HepG2 (cell line): ENCODE measurements around the gene SMOC1. TPM values are rescaled to one million over a fixed set of nuclear protein-coding genes. Genes with fewer than 3 reads are reported as not detected.

ENCODE experiments used
- BATF2 ChIP-seq: sonication (generic); formaldehyde crosslinking; IDR thresholded peaks from 2 replicates; pipeline ENCODE4 v1.8.0; 2022; ENCODE audit warnings: mild to moderate bottlenecking, missing genetic modification reagents, moderate library complexity
- CENPBD1 ChIP-seq: sonication (generic); formaldehyde crosslinking; IDR thresholded peaks from 2 replicates; pipeline ENCODE4 v1.8.0; 2022; ENCODE audit warnings: missing genetic modification reagents, low read depth, mild to moderate bottlenecking, borderline replicate concordance
- FOXC1 ChIP-seq: sonication (generic); formaldehyde crosslinking; IDR thresholded peaks from 2 replicates; pipeline ENCODE4 v1.8.0; 2022; ENCODE audit warnings: mild to moderate bottlenecking, missing genetic modification reagents, borderline replicate concordance
- IRF1 ChIP-seq: sonication (generic); formaldehyde crosslinking; IDR thresholded peaks from 2 replicates; pipeline ENCODE4 v1.4.0; 2020; ENCODE audit warnings: low read depth, mild to moderate bottlenecking, missing genetic modification reagents
- KDM5A ChIP-seq: fragments of 200-600 bp; sonication (generic); IDR thresholded peaks from 2 replicates; pipeline ENCODE4 v1.7.0; 2018; ENCODE audit warnings: antibody characterized with exemption, mild to moderate bottlenecking, low read length, borderline replicate concordance
- NFATC3 ChIP-seq: sonication (generic); formaldehyde crosslinking; IDR thresholded peaks from 2 replicates; pipeline ENCODE4 v1.5.1; 2020; ENCODE audit warnings: mild to moderate bottlenecking, missing genetic modification reagents
- NONO ChIP-seq, 2 experiments: fragments of 450-650 bp in 1 of 2; sonication (generic) in 1 of 2; formaldehyde crosslinking in 1 of 2; IDR thresholded peaks in 1 of 2; conservative IDR thresholded peaks in 1 of 2; 2 replicates each; pipeline versions ENCODE4 v1.6.1 to v1.8.0; 2017 to 2022; ENCODE audit warnings: mild to moderate bottlenecking in 1 of 2, missing genetic modification reagents in 1 of 2, moderate library complexity in 1 of 2
- REPIN1 ChIP-seq: sonication (generic); formaldehyde crosslinking; IDR thresholded peaks from 2 replicates; pipeline ENCODE4 v1.8.0; 2022; ENCODE audit warnings: missing genetic modification reagents, low read depth, mild to moderate bottlenecking, borderline replicate concordance
- SKIL ChIP-seq: sonication (generic); formaldehyde crosslinking; IDR thresholded peaks from 2 replicates; pipeline ENCODE4 v1.8.0; 2022; ENCODE audit warnings: missing genetic modification reagents, mild to moderate bottlenecking, moderate library complexity, borderline replicate concordance
- SP2 ChIP-seq: sonication (generic); formaldehyde crosslinking; IDR thresholded peaks from 2 replicates; pipeline ENCODE4 v1.5.1; 2020; ENCODE audit warnings: mild to moderate bottlenecking, missing genetic modification reagents
- TFDP2 ChIP-seq: sonication (generic); formaldehyde crosslinking; IDR thresholded peaks from 2 replicates; pipeline ENCODE4 v1.4.0; 2020; ENCODE audit warnings: missing genetic modification reagents
- ZNF17 ChIP-seq: sonication (generic); formaldehyde crosslinking; IDR thresholded peaks from 2 replicates; pipeline ENCODE4 v1.5.0; 2020; ENCODE audit warnings: mild to moderate bottlenecking, missing genetic modification reagents
- ZNF512 ChIP-seq: sonication (generic); formaldehyde crosslinking; IDR thresholded peaks from 2 replicates; pipeline ENCODE4 v1.4.0; 2020; ENCODE audit warnings: mild to moderate bottlenecking, missing genetic modification reagents
- ZNF687 ChIP-seq: sonication (generic); formaldehyde crosslinking; IDR thresholded peaks from 2 replicates; pipeline ENCODE4 v1.5.1; 2020; ENCODE audit warnings: mild to moderate bottlenecking, missing genetic modification reagents, moderate library complexity
- ZNF776 ChIP-seq: sonication (generic); formaldehyde crosslinking; IDR thresholded peaks from 2 replicates; pipeline ENCODE4 v1.4.0; 2020; ENCODE audit warnings: mild to moderate bottlenecking, missing genetic modification reagents
- ZNF839 ChIP-seq: sonication (generic); formaldehyde crosslinking; IDR thresholded peaks from 2 replicates; pipeline ENCODE4 v1.4.0; 2020; ENCODE audit warnings: missing genetic modification reagents, mild to moderate bottlenecking, borderline replicate concordance
- polyA plus RNA-seq, 8 experiments: library from polyadenylated mRNA; depleted of rRNA in 3 of 8; stranded (reverse) in 7 of 8; unstranded in 1 of 8; fragments of >200 nt; fragmentation: Illumina TruSeq in 4 of 8; extraction: Trizol in 4 of 8; gene quantifications; 2 replicates each; pipeline versions ENCODE4 v1.2.1 to v1.2.3, GENCODE V29; 2011 to 2016; ENCODE audit warnings: low read depth in 4 of 8, missing spikeins in 1 of 8, mixed read lengths in 1 of 8; ENCODE audit not compliant: insufficient read depth in 1 of 8
- total RNA-seq, 5 experiments: library from RNA; depleted of rRNA; stranded (reverse); fragments of >200 nt; fragmentation: Illumina TruSeq; extraction: Trizol; gene quantifications; 2 replicates each; pipeline ENCODE4 v1.2.3, GENCODE V29; 2016; ENCODE audit warnings: low read depth in 1 of 5

Gene SMOC1
- total and polyA plus RNA-seq, 2 of the 13 experiments (the other 11 are each of a cell fraction or from before 2014, with no cell fraction given), result 17.8 to 35.6 TPM

GRCh38 chr14:69937367-69938081 is 58.3 kb downstream of the SMOC1 start (continued):
- TF ChIP-seq ZNF512 (CRISPR knock-in tag), result no peak
- TF ChIP-seq IRF1 (CRISPR knock-in tag), result no peak
- no peak for TF ChIP-seq ZNF17 (CRISPR knock-in tag)
- TF ChIP-seq ZNF839 (CRISPR knock-in tag), result no peak
- no peak for TF ChIP-seq BATF2 (CRISPR knock-in tag)
- TF ChIP-seq TFDP2 (CRISPR knock-in tag), result no peak
- no peak for TF ChIP-seq NONO (IDR thresholded peaks at IDR 0.05)
- no peak for TF ChIP-seq NONO (CRISPR knock-in tag; conservative IDR thresholded peaks at IDR 0.05)
- TF ChIP-seq CENPBD1 (CRISPR knock-in tag), result no peak
- TF ChIP-seq FOXC1 (CRISPR knock-in tag), result 0 out of 2 replicates have a peak, but pooled peaks have one; percentile 72
- no peak for TF ChIP-seq NFATC3 (CRISPR knock-in tag)
- TF ChIP-seq SKIL (CRISPR knock-in tag), result no peak
- TF ChIP-seq ZNF776 (CRISPR knock-in tag), result no peak
- TF ChIP-seq SP2 (CRISPR knock-in tag), result no peak
- TF ChIP-seq ZNF687 (CRISPR knock-in tag), result peak; percentile 92
- no peak for TF ChIP-seq KDM5A
- no peak for TF ChIP-seq REPIN1
